Measurements from ENCODE around the gene KCNJ15. TPM values are rescaled to one million over a fixed set of nuclear protein-coding genes. Genes with fewer than 3 reads are reported as not detected.

Gene KCNJ15
- total RNA-seq, 1 experiment from 2014 or later, result not detected

- Histone ChIP-seq H3K79me2 (ENCODE audit: low read length) (no peaks in the 10 kb centered on the region), H3K9me3 (ENCODE audit: low read length) (no peaks in the 10 kb centered on the region), H3K27ac (ENCODE audit: low read length) (no peak overlapping the region), H3K4me1 (ENCODE audit: low read length) (no peaks in the 10 kb centered on the region), H3K4me2 (ENCODE audit: low read depth, low read length, poor library complexity, severe bottlenecking) (no peak overlapping the region), H3K9ac (ENCODE audit: low read length) (no peak overlapping the region), H3K4me3 (ENCODE audit: low read length) (no peak overlapping the region), H3K36me3 (ENCODE audit: insufficient read depth, low read length) (no peaks in the 10 kb centered on the region), H3K27me3 (ENCODE audit: low read length) (no peaks in the 10 kb centered on the region), H2AFZ (ENCODE audit: low read length) (no peak overlapping the region), H4K20me1 (ENCODE audit: insufficient read depth, low read depth, low read length) (no peaks in the 10 kb centered on the region), H3K9me2 (replicated peaks; ENCODE audit: insufficient read depth, low read length) (no peaks in the 10 kb centered on the region)
- DNase-seq, result no peak
These were observed 68.4 kb downstream of the KCNJ15 start for GRCh38 chr21:38325216-38325615.

GRCh38 chr21:38325731-38326420 lies 69.1 kb downstream of the KCNJ15 start:
- H4K20me1 ChIP-seq (ENCODE audit: insufficient read depth, low read depth, low read length), result no peaks in the 10 kb centered on the region
- H3K79me2 ChIP-seq (ENCODE audit: low read length), result no peaks in the 10 kb centered on the region
- H3K36me3 ChIP-seq (ENCODE audit: insufficient read depth, low read length), result no peaks in the 10 kb centered on the region
- no peaks in the 10 kb centered on the region for H3K27me3 ChIP-seq (ENCODE audit: low read length)
- no peak overlapping the region for H3K27ac ChIP-seq (ENCODE audit: low read length)
- H3K4me3 ChIP-seq (ENCODE audit: low read length), result no peak overlapping the region
- no peak overlapping the region for H3K4me2 ChIP-seq (ENCODE audit: low read depth, low read length, poor library complexity, severe bottlenecking)
- no peak overlapping the region for H3K9ac ChIP-seq (ENCODE audit: low read length)
- no peak overlapping the region for H2AFZ ChIP-seq (ENCODE audit: low read length)
- DNase-seq, result no peak
- H3K4me1 ChIP-seq (ENCODE audit: low read length), result no peaks in the 10 kb centered on the region
- no peaks in the 10 kb centered on the region for H3K9me3 ChIP-seq (ENCODE audit: low read length)
- H3K9me2 ChIP-seq (replicated peaks; ENCODE audit: insufficient read depth, low read length), result no peaks in the 10 kb centered on the region

- H2AFZ ChIP-seq (ENCODE audit: low read length), result no peak overlapping the region
- no peaks in the 10 kb centered on the region for H3K9me3 ChIP-seq (ENCODE audit: low read length)
- no peaks in the 10 kb centered on the region for H3K9me2 ChIP-seq (replicated peaks; ENCODE audit: insufficient read depth, low read length)
- no peak for DNase-seq
- H3K27ac ChIP-seq (ENCODE audit: low read length), result no peak overlapping the region
- no peaks in the 10 kb centered on the region for H3K79me2 ChIP-seq (ENCODE audit: low read length)
- H3K36me3 ChIP-seq (ENCODE audit: insufficient read depth, low read length), result no peaks in the 10 kb centered on the region
- H3K27me3 ChIP-seq (ENCODE audit: low read length), result no peaks in the 10 kb centered on the region
- no peak overlapping the region for H3K9ac ChIP-seq (ENCODE audit: low read length)
- no peaks in the 10 kb centered on the region for H4K20me1 ChIP-seq (ENCODE audit: insufficient read depth, low read depth, low read length)
- no peaks in the 10 kb centered on the region for H3K4me1 ChIP-seq (ENCODE audit: low read length)
- no peak overlapping the region for H3K4me3 ChIP-seq (ENCODE audit: low read length)
- H3K4me2 ChIP-seq (ENCODE audit: low read depth, low read length, poor library complexity, severe bottlenecking), result no peak overlapping the region
These were observed 69.6 kb downstream of the KCNJ15 start for GRCh38 chr21:38326429-38326828.

- H3K27ac ChIP-seq (ENCODE audit: low read length), result no peak overlapping the region
- no peaks in the 10 kb centered on the region for H3K9me2 ChIP-seq (replicated peaks; ENCODE audit: insufficient read depth, low read length)
- no peaks in the 10 kb centered on the region for H3K27me3 ChIP-seq (ENCODE audit: low read length)
- H4K20me1 ChIP-seq (ENCODE audit: insufficient read depth, low read depth, low read length), result no peaks in the 10 kb centered on the region
- no peak overlapping the region for H3K4me3 ChIP-seq (ENCODE audit: low read length)
- H3K9ac ChIP-seq (ENCODE audit: low read length), result no peak overlapping the region
- no peaks in the 10 kb centered on the region for H3K79me2 ChIP-seq (ENCODE audit: low read length)
- DNase-seq, result no peak
- H3K9me3 ChIP-seq (ENCODE audit: low read length), result no peaks in the 10 kb centered on the region
- H3K36me3 ChIP-seq (ENCODE audit: insufficient read depth, low read length), result no peaks in the 10 kb centered on the region
- no peak overlapping the region for H2AFZ ChIP-seq (ENCODE audit: low read length)
- no peak overlapping the region for H3K4me2 ChIP-seq (ENCODE audit: low read depth, low read length, poor library complexity, severe bottlenecking)
- no peaks in the 10 kb centered on the region for H3K4me1 ChIP-seq (ENCODE audit: low read length)
These were observed 70.1 kb downstream of the KCNJ15 start for GRCh38 chr21:38326899-38327298.

- no peaks in the 10 kb centered on the region for H3K79me2 ChIP-seq (ENCODE audit: low read length)
- H3K4me3 ChIP-seq (ENCODE audit: low read length), result no peak overlapping the region
- no peaks in the 10 kb centered on the region for H3K36me3 ChIP-seq (ENCODE audit: insufficient read depth, low read length)
- no peaks in the 10 kb centered on the region for H3K9me3 ChIP-seq (ENCODE audit: low read length)
- no peaks in the 10 kb centered on the region for H3K4me1 ChIP-seq (ENCODE audit: low read length)
- H2AFZ ChIP-seq (ENCODE audit: low read length), result no peak overlapping the region
- H3K4me2 ChIP-seq (ENCODE audit: low read depth, low read length, poor library complexity, severe bottlenecking), result no peak overlapping the region
- H3K27ac ChIP-seq (ENCODE audit: low read length), result no peak overlapping the region
- DNase-seq, result no peak
- H3K9ac ChIP-seq (ENCODE audit: low read length), result no peak overlapping the region
- no peaks in the 10 kb centered on the region for H3K9me2 ChIP-seq (replicated peaks; ENCODE audit: insufficient read depth, low read length)
- no peaks in the 10 kb centered on the region for H4K20me1 ChIP-seq (ENCODE audit: insufficient read depth, low read depth, low read length)
- no peaks in the 10 kb centered on the region for H3K27me3 ChIP-seq (ENCODE audit: low read length)
These were observed 71.2 kb downstream of the KCNJ15 start for GRCh38 chr21:38327984-38328383.

- Histone ChIP-seq H3K36me3 (ENCODE audit: insufficient read depth, low read length) (no peaks in the 10 kb centered on the region), H3K27ac (ENCODE audit: low read length) (no peak overlapping the region), H3K9ac (ENCODE audit: low read length) (no peak overlapping the region), H3K79me2 (ENCODE audit: low read length) (no peaks in the 10 kb centered on the region), H3K27me3 (ENCODE audit: low read length) (no peaks in the 10 kb centered on the region), H3K4me3 (ENCODE audit: low read length) (no peak overlapping the region), H4K20me1 (ENCODE audit: insufficient read depth, low read depth, low read length) (no peaks in the 10 kb centered on the region), H3K9me3 (ENCODE audit: low read length) (no peaks in the 10 kb centered on the region), H3K9me2 (replicated peaks; ENCODE audit: insufficient read depth, low read length) (no peaks in the 10 kb centered on the region), H2AFZ (ENCODE audit: low read length) (no peak overlapping the region), H3K4me2 (ENCODE audit: low read depth, low read length, poor library complexity, severe bottlenecking) (no peak overlapping the region), H3K4me1 (ENCODE audit: low read length) (no peaks in the 10 kb centered on the region)
- DNase-seq, result no peak
These were observed 72.4 kb downstream of the KCNJ15 start for GRCh38 chr21:38329162-38329561.

- H3K27me3 ChIP-seq (ENCODE audit: low read length), result no peaks in the 10 kb centered on the region
These were observed 73.9 kb downstream of the KCNJ15 start for GRCh38 chr21:38330666-38331065.

GRCh38 chr21:38333301-38334272 lies 76.8 kb downstream of the KCNJ15 start:
- Histone ChIP-seq H3K4me1 (ENCODE audit: low read length) (no peaks in the 10 kb centered on the region), H3K9ac (ENCODE audit: low read length) (no peak overlapping the region), H3K9me2 (replicated peaks; ENCODE audit: insufficient read depth, low read length) (no peaks in the 10 kb centered on the region), H3K4me3 (ENCODE audit: low read length) (no peak overlapping the region), H3K36me3 (ENCODE audit: insufficient read depth, low read length) (no peaks in the 10 kb centered on the region), H3K4me2 (ENCODE audit: low read depth, low read length, poor library complexity, severe bottlenecking) (no peak overlapping the region), H3K79me2 (ENCODE audit: low read length) (no peaks in the 10 kb centered on the region), H4K20me1 (ENCODE audit: insufficient read depth, low read depth, low read length) (no peaks in the 10 kb centered on the region), H2AFZ (ENCODE audit: low read length) (no peak overlapping the region), H3K9me3 (ENCODE audit: low read length) (no peaks in the 10 kb centered on the region), H3K27me3 (ENCODE audit: low read length) (no peaks in the 10 kb centered on the region), H3K27ac (ENCODE audit: low read length) (no peak overlapping the region)
- no peak for DNase-seq

More at GRCh38 chr21:38330666-38331065, 73.9 kb downstream of the KCNJ15 start:
- Histone ChIP-seq H3K9me2 (replicated peaks; ENCODE audit: insufficient read depth, low read length) (no peaks in the 10 kb centered on the region), H3K36me3 (ENCODE audit: insufficient read depth, low read length) (no peaks in the 10 kb centered on the region), H3K79me2 (ENCODE audit: low read length) (no peaks in the 10 kb centered on the region), H3K4me1 (ENCODE audit: low read length) (no peaks in the 10 kb centered on the region), H3K27ac (ENCODE audit: low read length) (no peak overlapping the region), H3K4me2 (ENCODE audit: low read depth, low read length, poor library complexity, severe bottlenecking) (no peak overlapping the region), H3K4me3 (ENCODE audit: low read length) (no peak overlapping the region), H3K9me3 (ENCODE audit: low read length) (no peaks in the 10 kb centered on the region), H2AFZ (ENCODE audit: low read length) (no peak overlapping the region), H4K20me1 (ENCODE audit: insufficient read depth, low read depth, low read length) (no peaks in the 10 kb centered on the region), H3K9ac (ENCODE audit: low read length) (no peak overlapping the region)
- no peak for DNase-seq

All from Karpas-422 (cell line).